Heart left ventricle (tissue), 16 donors: ENCODE data around the gene PDCD6IP. TPM values are rescaled to one million over a fixed set of nuclear protein-coding genes. Genes with fewer than 3 reads are reported as not detected.

Experiments used
- ATAC-seq, 4 donors: fragments of 200-7000 bp; cut with Tn5 transposase; one replicate each; pipeline ENCODE4 v1.9.1; 2020 to 2022; ENCODE audit warnings: moderate library complexity in 4 of 4, mild to moderate bottlenecking in 3 of 4, moderate number of reproducible peaks in 1 of 4
- DNase-seq, 5 donors: peaks; one replicate each; pipeline ENCODE4 v3.0.0-alpha.2; 2020
- H3K27ac ChIP-seq, 12 donors: fragments of 200-600 bp; sonication (generic) in 4 of 12; one replicate each; pipeline versions ENCODE4 v1.5.0 to v1.8.0; 2016 to 2022; ENCODE audit warnings: mild to moderate bottlenecking in 2 of 12
- H3K27me3 ChIP-seq, 9 donors: fragments of 200-600 bp; sonication (generic) in 2 of 9; one replicate each; pipeline versions ENCODE4 v1.5.1 to v1.8.0; 2016 to 2022; ENCODE audit warnings: mild to moderate bottlenecking in 3 of 9
- H3K36me3 ChIP-seq, 9 donors: fragments of 200-600 bp; sonication (generic) in 2 of 9; one replicate each; pipeline versions ENCODE4 v1.5.0 to v1.8.0; 2018 to 2022; ENCODE audit warnings: mild to moderate bottlenecking in 2 of 9
- H3K4me1 ChIP-seq, 12 donors: fragments of 200-600 bp; sonication (generic) in 4 of 12; one replicate each; pipeline versions ENCODE4 v1.5.0 to v1.8.0; 2016 to 2022; ENCODE audit warnings: mild to moderate bottlenecking in 3 of 12
- H3K4me3 ChIP-seq, 12 donors: fragments of 200-600 bp; sonication (generic) in 4 of 12; one replicate each; pipeline versions ENCODE4 v1.5.0 to v1.8.0; 2017 to 2022; ENCODE audit warnings: mild to moderate bottlenecking in 9 of 12, moderate library complexity in 4 of 12
- H3K9me3 ChIP-seq, 12 donors: fragments of 200-600 bp; sonication (generic) in 4 of 12; one replicate each; pipeline versions ENCODE4 v1.5.0 to v1.8.0; 2016 to 2022; ENCODE audit warnings: mild to moderate bottlenecking in 1 of 12
- CTCF ChIP-seq, 12 donors: fragments of 200-600 bp; sonication (generic) in 4 of 12; IDR thresholded peaks; one replicate each; pipeline versions ENCODE4 v1.5.0 to v1.8.0; 2018 to 2022; ENCODE audit warnings: antibody characterized with exemption in 12 of 12, mild to moderate bottlenecking in 5 of 12
- POLR2A ChIP-seq, 2 donors: fragments of 450-650 bp; IDR thresholded peaks; one replicate each; pipeline ENCODE4 v1.6.1; 2017; ENCODE audit warnings: antibody characterized with exemption in 2 of 2, mild to moderate bottlenecking in 2 of 2, moderate library complexity in 2 of 2
- WGBS, 4 donors: extraction: QIAGEN DNeasy Blood & Tissue Kit in 2 of 4; methylation state at CpG; one replicate each; pipeline versions ENCODE4 v1.1.5 to v1.1.7; 2013 to 2018; 5-methylcytosine and 5-hydroxymethylcytosine counted together
- intact Hi-C, 10 donors: fragments of 100-400 bp; cut with DNase I; formaldehyde crosslinking; loops; one replicate each; pipeline versions ENCODE4 v1.11.1 to v1.14.2; 2022
- polyA plus RNA-seq, 2 donors: library from polyadenylated mRNA; stranded (reverse); fragments of 200-250 nt; gene quantifications; one replicate each; pipeline ENCODE4 v1.2.3, GENCODE V29; 2013
- total RNA-seq, 9 donors: library from RNA; depleted of rRNA in 2 of 9; stranded (reverse); fragments of >200 nt in 2 of 9; fragmentation: NEBNext Ultra II Directional in 3 of 9; extraction: Animal tissue kit (Norgen Biotek cat#: 25700) in 3 of 9; gene quantifications; one replicate each; pipeline versions ENCODE4 v1.1.0 to v1.2.4, GENCODE V29; 2016 to 2023
- donor health status: ischemic (EF 13 %, LVEDD 7.1; RV severe dilation, severe dysfunction).
- donor health status: healthy with polysubstance abuse.
- donor health status: DM: no; HTN: yes; CAD: no.
- donor health status: DM: no; HTN: no; CAD: no.
- donor health status: ischemic (EF 25% LVEDD 6.9; RV normal size, moderate dysfunction).
- donor health status: ischemic (EF 25% LVEDD 5.7; RV mildly dilated, moderate dysfunction).
- donor health status: healthy.
- donor health status: DM: yes; HTN: yes; CAD: no.
- donor health status: ischemic (EF 35%, LVEDD 5.7; RV mildly dilated, moderate dysfunction).
- donor health status: nonischemic (EF 11% LVEDD 7.7; RV severe dilation, severe dysfunction).
- donor health status: DM: yes; HTN: yes; CAD: no.
- donor health status: PGD.
- donor health status: ischemic (EF 29% LVEDD 5.4; RV normal size, mild dysfunction).
- donor health status: nonischemic (EF 23%, LVEDD 6.1; RV moderate dilation, normal function).

Gene PDCD6IP
- total and polyA plus RNA-seq, 11 donors, result 25.8 to 205 (median 143) TPM

GRCh38 chr3:33790091-33790490 lies 8.3 kb upstream of the PDCD6IP start:
- intact Hi-C loops, result loop anchor here in 2 of 10 donors (10.0 kb wide), 3 partner anchors 345 to 675 kb away; partner anchors contain the start of genes CRTAP (in 1 of the 2) and UBP1 (in 1 of the 2)
- H3K27ac ChIP-seq, result no peak overlapping the region
- WGBS, 4 donors, result 89 to 94% (median 92%) methylated on average over 3 of the region's 3 CpGs
- TF ChIP-seq POLR2A (IDR thresholded peaks at IDR 0.05) (no peak), CTCF (IDR thresholded peaks at IDR 0.05) (no peak)
- H3K9me3 ChIP-seq, result no peaks in the 10 kb centered on the region
- DNase-seq, result no peak
- no peaks in the 10 kb centered on the region for H3K27me3 ChIP-seq
- no peak for ATAC-seq
- H3K4me3 ChIP-seq, result no peak overlapping the region
- H3K36me3 ChIP-seq, result no peaks in the 10 kb centered on the region
- H3K4me1 ChIP-seq, result peaks cover 0 to 6% (median 0%) of the 10 kb centered on the region in 12 donors

GRCh38 chr3:33791477-33792166 lies 6.8 kb upstream of the PDCD6IP start:
- Histone ChIP-seq H3K36me3 (no peaks in the 10 kb centered on the region), H3K27me3 (no peaks in the 10 kb centered on the region), H3K4me3 (no peak overlapping the region), H3K27ac (no peak overlapping the region), H3K9me3 (no peaks in the 10 kb centered on the region), H3K4me1 (peaks cover 0 to 6% (median 0%) of the 10 kb centered on the region in 12 donors)
- ATAC-seq (peak in 1 of 4 donors; percentile 55), DNase-seq (no peak)
- intact Hi-C loops, result loop anchor here in 2 of 10 donors (10.0 kb wide), 3 partner anchors 347 to 677 kb away; partner anchors contain the start of genes CRTAP (in 1 of the 2) and UBP1 (in 1 of the 2)
- 70 to 78% (median 74%) methylated on average over 4 of the region's 4 CpGs for WGBS, 4 donors
- no peak for TF ChIP-seq CTCF (IDR thresholded peaks at IDR 0.05)
- no peak for TF ChIP-seq POLR2A (IDR thresholded peaks at IDR 0.05)

GRCh38 chr3:33792167-33792892 lies 6.1 kb upstream of the PDCD6IP start:
- DNase-seq, result no peak
- Histone ChIP-seq H3K36me3 (no peaks in the 10 kb centered on the region), H3K27ac (no peak overlapping the region), H3K4me3 (no peak overlapping the region), H3K9me3 (no peaks in the 10 kb centered on the region), H3K27me3 (no peaks in the 10 kb centered on the region), H3K4me1 (peaks cover 0 to 5% (median under 1%) of the 10 kb centered on the region in 12 donors)
- ATAC-seq, result no peak
- WGBS, 4 donors, result 84 to 91% (median 89%) methylated on average over 5 of the region's 5 CpGs
- intact Hi-C loops, result loop anchor here in 2 of 10 donors (10.0 kb wide), 3 partner anchors 348 to 678 kb away; partner anchors contain the start of genes CRTAP (in 1 of the 2) and UBP1 (in 1 of the 2)
- no peak for TF ChIP-seq CTCF (IDR thresholded peaks at IDR 0.05)
- TF ChIP-seq POLR2A (IDR thresholded peaks at IDR 0.05), result no peak

GRCh38 chr3:33795131-33795530 lies 3.3 kb upstream of the PDCD6IP start:
- Histone ChIP-seq H3K4me3 (no peak overlapping the region), H3K4me1 (peaks cover 0 to 22% (median 14%) of the 10 kb centered on the region in 12 donors), H3K9me3 (no peaks in the 10 kb centered on the region), H3K27me3 (no peaks in the 10 kb centered on the region), H3K36me3 (no peaks in the 10 kb centered on the region), H3K27ac (no peak overlapping the region)
- TF ChIP-seq POLR2A (IDR thresholded peaks at IDR 0.05) (no peak), CTCF (IDR thresholded peaks at IDR 0.05) (no peak)
- intact Hi-C loops, result loop anchor here in 3 of 10 donors (5.0 to 10.0 kb wide), 4 partner anchors 78 to 680 kb away; partner anchors contain the start of genes CLASP2 (in 1 of the 3), CRTAP (in 1 of the 3) and UBP1 (in 1 of the 3)
- DNase-seq (no peak), ATAC-seq (no peak)
